SK-N-SH (cell line): ENCODE measurements around the gene ZMYND8. TPM values are rescaled to one million over a fixed set of nuclear protein-coding genes. Genes with fewer than 3 reads are reported as not detected.

Source experiments
- CTCF ChIA-PET: fragments of 300-600, 350-600 bp; formaldehyde crosslinking; extraction: SDS; loops from one replicate; lab custom pipeline; 2021; lab: Yijun Ruan, JAX
- POLR2A ChIA-PET: fragments of 350-600 bp; sonication (Branson Sonifier 250); formaldehyde crosslinking; extraction: SDS; loops from one replicate; lab custom pipeline; 2020; ENCODE audit warnings: antibody characterized with exemption, inconsistent platforms; lab: Yijun Ruan, JAX
- DNase-seq: peaks from one replicate; pipeline ENCODE4 v3.0.0; 2012
- H2AFZ ChIP-seq: fragments of 200-600 bp; sonication (generic); 2 replicates; pipeline ENCODE4 v1.8.1; 2016; ENCODE audit warnings: antibody characterized with exemption, mild to moderate bottlenecking, low read depth
- H3F3A ChIP-seq: fragments of 200-600 bp; sonication (generic); replicated peaks from 2 replicates; pipeline ENCODE3; 2016; ENCODE audit warnings: antibody characterized with exemption, mild to moderate bottlenecking; ENCODE audit not compliant: insufficient read depth
- H3K27ac ChIP-seq, 2 experiments: fragments of 200-500 bp in 1 of 2; fragments of 200-600 bp in 1 of 2; sonication (Bioruptor generic) in 1 of 2; sonication (generic), shearing (Covaris generic) in 1 of 2; 2 replicates each; pipeline versions ENCODE4 v1.5.1 to v1.6.1; 2014 to 2016; ENCODE audit warnings: low read depth in 2 of 2, inconsistent platforms in 1 of 2, low read length in 1 of 2, mild to moderate bottlenecking in 1 of 2, mixed read lengths in 1 of 2
- H3K27me3 ChIP-seq: fragments of 200-600 bp; sonication (generic), shearing (Covaris generic); 2 replicates; pipeline ENCODE4 v1.6.1; 2016; ENCODE audit warnings: mixed run types; ENCODE audit not compliant: insufficient read depth
- H3K36me3 ChIP-seq, 2 experiments: fragments of 200-500 bp in 1 of 2; fragments of 200-600 bp in 1 of 2; sonication (Bioruptor generic) in 1 of 2; sonication (generic) in 1 of 2; replicated peaks in 1 of 2; 2 replicates each; pipeline versions ENCODE3 to v1.5.1; 2014 to 2016; ENCODE audit warnings: low read length in 1 of 2, mild to moderate bottlenecking in 1 of 2; ENCODE audit not compliant: insufficient read depth in 2 of 2, control insufficient read depth in 1 of 2
- H3K4me1 ChIP-seq, 2 experiments: fragments of 200-500 bp in 1 of 2; fragments of 200-600 bp in 1 of 2; sonication (Bioruptor generic) in 1 of 2; sonication (generic), shearing (Covaris generic) in 1 of 2; 2 replicates each; pipeline versions ENCODE4 v1.5.1 to v1.6.1; 2014 to 2016; ENCODE audit warnings: low read depth in 1 of 2, low read length in 1 of 2, mixed run types in 1 of 2; ENCODE audit not compliant: insufficient read depth in 2 of 2, control insufficient read depth in 1 of 2
- H3K4me2 ChIP-seq: fragments of 200-600 bp; sonication (generic), shearing (Covaris generic); 2 replicates; pipeline ENCODE4 v1.6.1; 2017; ENCODE audit warnings: mixed run types
- H3K4me3 ChIP-seq, 2 experiments: fragments of 200-500 bp in 1 of 2; fragments of 200-600 bp in 1 of 2; sonication (Bioruptor generic) in 1 of 2; sonication (generic), shearing (Covaris generic) in 1 of 2; 2 replicates each; pipeline versions ENCODE4 v1.5.1 to v1.8.1; 2014 to 2016; ENCODE audit warnings: low read depth in 2 of 2, inconsistent platforms in 1 of 2, low read length in 1 of 2, mild to moderate bottlenecking in 1 of 2, mixed read lengths in 1 of 2, moderate library complexity in 1 of 2
- H3K79me2 ChIP-seq: fragments of 200-600 bp; sonication (generic); 2 replicates; pipeline ENCODE4 v1.8.1; 2017; ENCODE audit warnings: mild to moderate bottlenecking; ENCODE audit not compliant: insufficient read depth
- H3K9ac ChIP-seq: fragments of 200-600 bp; sonication (generic); 2 replicates; pipeline ENCODE4 v1.6.1; 2017; ENCODE audit warnings: mixed run types
- H3K9me2 ChIP-seq: fragments of 200-600 bp; sonication (generic); 2 replicates; pipeline ENCODE4 v1.6.1; 2017; ENCODE audit warnings: mixed run types
- H3K9me3 ChIP-seq: fragments of 200-600 bp; sonication (generic); 2 replicates; pipeline ENCODE4 v1.6.1; 2017; ENCODE audit warnings: mixed run types, mild to moderate bottlenecking, moderate library complexity
- H4K20me1 ChIP-seq: fragments of 200-600 bp; sonication (generic); 2 replicates; pipeline ENCODE4 v1.6.1; 2017; ENCODE audit warnings: mild to moderate bottlenecking, mixed run types; ENCODE audit not compliant: insufficient read depth
- CHD2 ChIP-seq: fragments of 150-350 bp; IDR thresholded peaks from 2 replicates; pipeline ENCODE4 v1.6.1; 2018; ENCODE audit warnings: low read length; ENCODE audit not compliant: partially characterized antibody
- CTCF ChIP-seq: fragments of 200-600 bp; sonication (generic); IDR thresholded peaks from 2 replicates; pipeline ENCODE4 v1.6.1; 2017; ENCODE audit warnings: antibody characterized with exemption, mild to moderate bottlenecking, moderate library complexity
- ELF1 ChIP-seq: IDR thresholded peaks from 2 replicates; pipeline ENCODE4 v1.4.0; 2012
- EP300 ChIP-seq, 2 experiments: IDR thresholded peaks; 2 replicates each; pipeline versions ENCODE4 v1.4.0 to v1.6.1; 2012; ENCODE audit warnings: borderline replicate concordance in 1 of 2, low read depth in 1 of 2, low read length in 1 of 2
- EZH2phosphoT487 ChIP-seq: fragments of 200-600 bp; sonication (generic); IDR thresholded peaks from 2 replicates; pipeline ENCODE4 v1.6.1; 2017; ENCODE audit warnings: low read depth, mixed run types, mild to moderate bottlenecking, antibody characterized with exemption, moderate library complexity, borderline replicate concordance
- FOSL2 ChIP-seq: IDR thresholded peaks from 2 replicates; pipeline ENCODE4 v1.4.0; 2012; ENCODE audit warnings: low read depth, mild to moderate bottlenecking, moderate library complexity, borderline replicate concordance
- FOXJ3 ChIP-seq: sonication (generic); formaldehyde crosslinking; IDR thresholded peaks from 2 replicates; pipeline ENCODE4 v1.5.1; 2020; ENCODE audit warnings: mild to moderate bottlenecking, missing genetic modification reagents
- FOXM1 ChIP-seq: IDR thresholded peaks from 2 replicates; pipeline ENCODE4 v1.4.0; 2012; ENCODE audit warnings: low read depth, mild to moderate bottlenecking
- GATA2 ChIP-seq: sonication (generic); formaldehyde crosslinking; IDR thresholded peaks from 2 replicates; pipeline ENCODE4 v1.5.0; 2020; ENCODE audit warnings: mild to moderate bottlenecking, missing genetic modification reagents
- IRF3 ChIP-seq: fragments of 150-350 bp; IDR thresholded peaks from 2 replicates; pipeline ENCODE4 v1.6.1; 2016; ENCODE audit warnings: mild to moderate bottlenecking, low read depth, low read length
- JUND ChIP-seq: IDR thresholded peaks from 2 replicates; pipeline ENCODE4 v1.4.0; 2012
- MXI1 ChIP-seq: IDR thresholded peaks from 2 replicates; pipeline ENCODE4 v1.6.1; 2012; ENCODE audit warnings: mild to moderate bottlenecking, low read depth, low read length, improper control_type of control experiment
- NFIC ChIP-seq: IDR thresholded peaks from 2 replicates; pipeline ENCODE4 v1.4.0; 2012; ENCODE audit warnings: borderline replicate concordance
- NRF1 ChIP-seq: IDR thresholded peaks from 2 replicates; pipeline ENCODE4 v1.6.1; 2012; ENCODE audit warnings: low read depth, mild to moderate bottlenecking, low read length
- POLR2AphosphoS5 ChIP-seq: IDR thresholded peaks from 2 replicates; pipeline ENCODE4 v1.6.1; 2012; ENCODE audit warnings: low read depth, low read length
- RAD21 ChIP-seq: IDR thresholded peaks from 2 replicates; pipeline ENCODE4 v1.6.1; 2012; ENCODE audit warnings: mild to moderate bottlenecking, low read length
- RXRA ChIP-seq: IDR thresholded peaks from 2 replicates; pipeline ENCODE4 v1.4.0; 2012; ENCODE audit warnings: low read depth, mild to moderate bottlenecking, borderline replicate concordance
- SMC3 ChIP-seq: IDR thresholded peaks from 2 replicates; pipeline ENCODE4 v1.6.1; 2012; ENCODE audit warnings: low read depth, low read length, improper control_type of control experiment
- TEAD4 ChIP-seq: IDR thresholded peaks from 2 replicates; pipeline ENCODE4 v1.4.0; 2012; ENCODE audit warnings: mild to moderate bottlenecking, borderline replicate concordance; ENCODE audit not compliant: insufficient read depth
- USF1 ChIP-seq: IDR thresholded peaks from 2 replicates; pipeline ENCODE4 v1.4.0; 2012; ENCODE audit warnings: low read depth, borderline replicate concordance
- YY1 ChIP-seq: IDR thresholded peaks from 2 replicates; pipeline ENCODE4 v1.4.0; 2012; ENCODE audit warnings: low read depth, mild to moderate bottlenecking
- WGBS: methylation state at CpG from one replicate; pipeline ENCODE4 v1.1.6; 2017; ENCODE audit warnings: low lambda C conversion rate; 5-methylcytosine and 5-hydroxymethylcytosine counted together
- polyA plus RNA-seq, 3 experiments: library from polyadenylated mRNA; depleted of rRNA; stranded (reverse); fragments of >200 nt; gene quantifications; 2 replicates each; pipeline ENCODE4 v1.2.3, GENCODE V29; 2012
- TF ChIP-seq, protein P1 (sequence below): IDR thresholded peaks from 2 replicates; pipeline ENCODE4 v1.4.0; 2012; ENCODE audit warnings: low read depth
- TF ChIP-seq, protein P2 (sequence below): fragments of 150-350 bp; IDR thresholded peaks from 2 replicates; pipeline ENCODE4 v1.6.1; 2017; ENCODE audit warnings: antibody characterized with exemption, low read length, low read depth, borderline replicate concordance
- TF ChIP-seq, protein P3 (sequence below): IDR thresholded peaks from 2 replicates; pipeline ENCODE4 v1.4.0; 2012; ENCODE audit warnings: low read depth, borderline replicate concordance

Gene ZMYND8
- polyA plus RNA-seq, 1 of the 3 experiments (the other 2 are of a cell fraction): 25.3 TPM

- TF ChIP-seq FOSL2: peak; percentile 88
- peak; percentile 88 for TF ChIP-seq TEAD4
- TF ChIP-seq FOXM1: no peak
- peak; percentile 49 to 92 for TF ChIP-seq EP300 (IDR thresholded peaks at IDR 0.05; ENCODE audit: borderline replicate concordance in 1 of 2, low read depth in 1 of 2, low read length in 1 of 2)
- TF ChIP-seq USF1: peak; percentile 69; the same call in 1 of the 2 replicates
- TF ChIP-seq, protein P1, sequence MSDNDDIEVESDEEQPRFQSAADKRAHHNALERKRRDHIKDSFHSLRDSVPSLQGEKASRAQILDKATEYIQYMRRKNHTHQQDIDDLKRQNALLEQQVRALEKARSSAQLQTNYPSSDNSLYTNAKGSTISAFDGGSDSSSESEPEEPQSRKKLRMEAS: peak; percentile 35
- TF ChIP-seq CTCF: no peak
Measured at GRCh38 chr20:47334022-47334551, 22.4 kb downstream of the ZMYND8 start (continued).

DNA sequence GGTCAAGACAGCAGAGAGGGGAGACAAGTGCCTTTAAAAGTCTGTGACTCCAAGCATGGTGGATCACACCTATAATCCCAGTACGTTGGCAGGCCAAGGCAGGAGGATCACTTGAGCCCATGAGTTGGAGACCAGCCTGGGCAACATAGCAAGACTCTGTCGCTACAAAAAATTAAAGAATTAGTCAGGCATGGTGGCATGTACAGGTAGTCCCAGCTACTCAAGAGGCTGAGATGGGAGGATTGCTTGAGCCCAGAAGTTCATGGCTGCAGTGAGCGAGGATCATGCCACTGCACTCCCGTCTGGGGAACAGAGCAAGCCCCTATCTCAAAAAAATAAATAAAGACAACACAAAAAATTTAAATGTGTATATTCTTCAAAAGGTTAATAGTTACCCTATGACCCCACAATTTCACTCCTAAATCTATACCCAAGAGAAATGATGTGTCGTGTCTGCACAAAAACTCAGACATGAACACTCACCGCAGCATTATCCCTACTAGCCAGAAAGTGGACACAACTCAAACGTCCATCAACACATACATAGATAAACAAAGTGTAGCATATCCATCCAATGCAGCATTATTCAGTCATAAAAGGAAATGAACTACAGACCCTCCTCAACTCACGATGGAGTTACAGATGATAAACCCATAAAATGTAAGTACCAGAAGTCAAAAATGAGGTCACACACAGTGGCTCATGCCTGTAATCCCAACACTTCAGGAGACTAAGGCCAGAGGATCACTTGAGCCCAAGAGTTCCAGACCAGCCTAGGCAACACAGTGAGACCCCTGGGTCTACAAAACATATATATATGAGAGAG lies 23.9 kb downstream of the ZMYND8 start:
- no peak overlapping the region for H3K4me2 ChIP-seq
- no peak overlapping the region for H3K4me3 ChIP-seq
- ChIA-PET CTCF (interaction anchor here (1.0 kb wide), 1 partner anchor 51 kb away, joined by 3 read pairs; no protein-coding TSS in a partner anchor), POLR2A (no interaction called here)
- H3K9ac ChIP-seq: peak overlapping the region; percentile 40; the same call in 1 of the 2 replicates
- peak overlapping the region in 1 of 2 experiments; percentile 91; a peak in 2 of 4 replicates for H3K27ac ChIP-seq
- peaks cover 91% of the 10 kb centered on the region for H3K79me2 ChIP-seq
- peaks cover 29 to 30% of the 10 kb centered on the region in 2 experiments; a peak in 3 of 4 replicates for H3K4me1 ChIP-seq
- DNase-seq: no peak
- no peak overlapping the region for H2AFZ ChIP-seq
- no peaks in the 10 kb centered on the region for H3K27me3 ChIP-seq
- no peaks in the 10 kb centered on the region for H3K9me3 ChIP-seq
- peaks cover 0 to 19% of the 10 kb centered on the region in 2 experiments for H3K36me3 ChIP-seq
- H3K9me2 ChIP-seq: no peaks in the 10 kb centered on the region
- peaks cover 45% of the 10 kb centered on the region for H3F3A ChIP-seq
- WGBS: 91% methylated on average over 8 of the region's 8 CpGs
- H4K20me1 ChIP-seq: no peaks in the 10 kb centered on the region; the same call in 1 of the 2 replicates
- TF ChIP-seq FOXJ3 (CRISPR knock-in tag): no peak
- no peak for TF ChIP-seq JUND
- TF ChIP-seq YY1: no peak
- TF ChIP-seq MXI1: no peak
- no peak for TF ChIP-seq ELF1
- TF ChIP-seq NRF1: no peak
- TF ChIP-seq SMC3: no peak
- no peak for TF ChIP-seq RXRA
- TF ChIP-seq, protein P2, sequence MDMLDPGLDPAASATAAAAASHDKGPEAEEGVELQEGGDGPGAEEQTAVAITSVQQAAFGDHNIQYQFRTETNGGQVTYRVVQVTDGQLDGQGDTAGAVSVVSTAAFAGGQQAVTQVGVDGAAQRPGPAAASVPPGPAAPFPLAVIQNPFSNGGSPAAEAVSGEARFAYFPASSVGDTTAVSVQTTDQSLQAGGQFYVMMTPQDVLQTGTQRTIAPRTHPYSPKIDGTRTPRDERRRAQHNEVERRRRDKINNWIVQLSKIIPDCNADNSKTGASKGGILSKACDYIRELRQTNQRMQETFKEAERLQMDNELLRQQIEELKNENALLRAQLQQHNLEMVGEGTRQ: no peak
- no peak for TF ChIP-seq RAD21
- TF ChIP-seq IRF3: no peak
- TF ChIP-seq GATA2 (CRISPR knock-in tag): no peak
- TF ChIP-seq CHD2: no peak
- TF ChIP-seq TEAD4: no peak
- no peak for TF ChIP-seq POLR2AphosphoS5
- TF ChIP-seq NFIC: no peak
- no peak for TF ChIP-seq EZH2phosphoT487
- TF ChIP-seq, protein P3, sequence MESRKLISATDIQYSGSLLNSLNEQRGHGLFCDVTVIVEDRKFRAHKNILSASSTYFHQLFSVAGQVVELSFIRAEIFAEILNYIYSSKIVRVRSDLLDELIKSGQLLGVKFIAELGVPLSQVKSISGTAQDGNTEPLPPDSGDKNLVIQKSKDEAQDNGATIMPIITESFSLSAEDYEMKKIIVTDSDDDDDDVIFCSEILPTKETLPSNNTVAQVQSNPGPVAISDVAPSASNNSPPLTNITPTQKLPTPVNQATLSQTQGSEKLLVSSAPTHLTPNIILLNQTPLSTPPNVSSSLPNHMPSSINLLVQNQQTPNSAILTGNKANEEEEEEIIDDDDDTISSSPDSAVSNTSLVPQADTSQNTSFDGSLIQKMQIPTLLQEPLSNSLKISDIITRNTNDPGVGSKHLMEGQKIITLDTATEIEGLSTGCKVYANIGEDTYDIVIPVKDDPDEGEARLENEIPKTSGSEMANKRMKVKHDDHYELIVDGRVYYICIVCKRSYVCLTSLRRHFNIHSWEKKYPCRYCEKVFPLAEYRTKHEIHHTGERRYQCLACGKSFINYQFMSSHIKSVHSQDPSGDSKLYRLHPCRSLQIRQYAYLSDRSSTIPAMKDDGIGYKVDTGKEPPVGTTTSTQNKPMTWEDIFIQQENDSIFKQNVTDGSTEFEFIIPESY: no peak
- TF ChIP-seq FOSL2: no peak
